K562 (cell line): Measurements from ENCODE around the gene TFAP2E. TPM values are rescaled to one million over a fixed set of nuclear protein-coding genes. Genes with fewer than 3 reads are reported as not detected.
A peak's percentile ranks its signal among the peaks of the same experiment; 100 is the strongest.

Experiments used
- ATF1 ChIP-seq, 2 experiments: fragments of 450-650 bp in 1 of 2; IDR thresholded peaks; 2 replicates each; pipeline ENCODE4 v1.6.1; 2016; ENCODE audit warnings: missing compliant biosample characterization in 1 of 2, missing genetic modification characterization in 1 of 2
- CC2D1A ChIP-seq: fragments of 450-650 bp; IDR thresholded peaks from 2 replicates; pipeline ENCODE4 v1.6.1; 2017; ENCODE audit warnings: mild to moderate bottlenecking
- CREB5 ChIP-seq: fragments of 250-450 bp; sonication (Bioruptor Pico); IDR thresholded peaks from 2 replicates; pipeline ENCODE4 v1.5.0; 2020; ENCODE audit warnings: mild to moderate bottlenecking
- EP300 ChIP-seq: IDR thresholded peaks from 2 replicates; pipeline ENCODE4 v1.6.1; 2012; ENCODE audit warnings: low read length, improper control_type of control experiment
- FOXA1 ChIP-seq: fragments of 450-650 bp; IDR thresholded peaks from 2 replicates; pipeline ENCODE4 v1.6.1; 2016; ENCODE audit warnings: mild to moderate bottlenecking, borderline replicate concordance
- GABPB1 ChIP-seq: sonication (generic); formaldehyde crosslinking; IDR thresholded peaks from 2 replicates; pipeline ENCODE4 v1.8.0; 2022; ENCODE audit warnings: mild to moderate bottlenecking, missing genetic modification reagents
- ID3 ChIP-seq, 2 experiments: fragments of 250-450 bp in 1 of 2; fragments of 450-650 bp in 1 of 2; sonication (Bioruptor Pico) in 1 of 2; IDR thresholded peaks; 2 replicates each; pipeline versions ENCODE4 v1.6.1 to v1.8.0; 2016 to 2021; ENCODE audit warnings: mild to moderate bottlenecking in 2 of 2, moderate library complexity in 2 of 2, missing compliant biosample characterization in 1 of 2, missing genetic modification characterization in 1 of 2
- MIER1 ChIP-seq: fragments of 450-650 bp; IDR thresholded peaks from 2 replicates; pipeline ENCODE4 v1.6.1; 2016; ENCODE audit warnings: antibody characterized with exemption, mild to moderate bottlenecking, low read depth
- NUFIP1 ChIP-seq: fragments of 450-650 bp; IDR thresholded peaks from 2 replicates; pipeline ENCODE4 v1.6.1; 2018; ENCODE audit not compliant: partially characterized antibody
- PHF20 ChIP-seq: fragments of 450-650 bp; IDR thresholded peaks from 2 replicates; pipeline ENCODE4 v1.6.1; 2018; ENCODE audit not compliant: partially characterized antibody
- PRDM10 ChIP-seq: fragments of 450-650 bp; IDR thresholded peaks from 2 replicates; pipeline ENCODE4 v1.6.1; 2018; ENCODE audit not compliant: partially characterized antibody
- PTTG1 ChIP-seq: fragments of 450-650 bp; IDR thresholded peaks from 2 replicates; pipeline ENCODE4 v1.6.1; 2016; ENCODE audit warnings: low read depth, mild to moderate bottlenecking, missing genetic modification characterization, missing compliant biosample characterization
- RBM14 ChIP-seq: fragments of 200-400 bp; formaldehyde crosslinking; IDR thresholded peaks from 2 replicates; pipeline ENCODE4 v1.6.1; 2018; ENCODE audit warnings: low read depth, mild to moderate bottlenecking, low read length, moderate library complexity, borderline replicate concordance; ENCODE audit not compliant: insufficient read depth
- SMAD4 ChIP-seq: fragments of 250-450 bp; sonication (Bioruptor Pico); conservative IDR thresholded peaks from 2 replicates; pipeline ENCODE4 v1.8.0; 2021; ENCODE audit warnings: inconsistent platforms, mild to moderate bottlenecking, moderate library complexity
- STAG1 ChIP-seq: sonication (generic); formaldehyde crosslinking; IDR thresholded peaks from 2 replicates; pipeline ENCODE4 v1.5.0; 2020; ENCODE audit warnings: missing genetic modification reagents, borderline replicate concordance
- ZBTB8A ChIP-seq: fragments of 450-650 bp; IDR thresholded peaks from 2 replicates; pipeline ENCODE4 v1.6.1; 2018; ENCODE audit warnings: mild to moderate bottlenecking, moderate library complexity; ENCODE audit not compliant: partially characterized antibody
- ZNF274 ChIP-seq: IDR thresholded peaks from 2 replicates; pipeline ENCODE4 v1.6.1; 2011; ENCODE audit warnings: low read depth, mild to moderate bottlenecking, low read length, moderate library complexity, borderline replicate concordance
- ZNF57 ChIP-seq: fragments of 450-650 bp; formaldehyde crosslinking; IDR thresholded peaks from 2 replicates; pipeline ENCODE4 v1.4.0; 2020; ENCODE audit warnings: mild to moderate bottlenecking, moderate library complexity
- ZNF79 ChIP-seq: fragments of 250-450 bp; sonication (Bioruptor Pico); IDR thresholded peaks from 2 replicates; pipeline ENCODE4 v1.4.0; 2020; ENCODE audit warnings: low read depth, mild to moderate bottlenecking, moderate library complexity
- polyA plus RNA-seq, 8 experiments: library from polyadenylated mRNA; depleted of rRNA in 4 of 8; stranded (reverse) in 5 of 8; unstranded in 3 of 8; fragments of >200 nt; fragmentation: Nextera tagmentation in 2 of 8; fragmentation: Illumina TruSeq in 1 of 8; extraction: Ambion mirVana in 2 of 8; extraction: Trizol in 1 of 8; gene quantifications; 2 replicates each; pipeline versions ENCODE4 v1.2.1 to v1.2.3, GENCODE V29; 2011 to 2014; ENCODE audit warnings: inconsistent platforms in 1 of 8, missing spikeins in 1 of 8
- total RNA-seq, 7 experiments: library from RNA; depleted of rRNA in 6 of 7; stranded (reverse); fragments of >200 nt in 6 of 7; fragmentation: Illumina TruSeq in 2 of 7; extraction: Trizol in 2 of 7; gene quantifications; 2 replicates each; pipeline versions ENCODE4 v1.2.1 to v1.2.3, GENCODE V29; 2011 to 2021; ENCODE audit warnings: low replicate concordance in 1 of 7

The TFAP2E gene
- total and polyA plus RNA-seq, 9 of the 15 experiments (the other 6 are each of a cell fraction or from before 2014, with no cell fraction given): 0.03 to 0.11 (median 0.07) TPM; not detected in 4

GRCh38 chr1:35641233-35641866 lies 68.2 kb downstream of the TFAP2E start, which contains the start of gene PSMB2 (continued):
- TF ChIP-seq FOXA1 (no peak), STAG1 (CRISPR knock-in tag) (no peak), RBM14 (no peak), SMAD4 (CRISPR knock-in tag) (0 out of 2 replicates have a peak, but pooled peaks have one; percentile 40), ZNF57 (CRISPR knock-in tag) (no peak), PTTG1 (tag) (no peak), NUFIP1 (no peak), CREB5 (CRISPR knock-in tag) (no peak), ID3 (CRISPR knock-in tag; IDR thresholded peaks at IDR 0.05) (no peak), ID3 (tag; IDR thresholded peaks at IDR 0.05) (no peak), PRDM10 (no peak), ATF1 (CRISPR knock-in tag; IDR thresholded peaks at IDR 0.05) (peak; percentile 97), ATF1 (tag; IDR thresholded peaks at IDR 0.05) (peak; percentile 99), ZBTB8A (no peak), MIER1 (no peak), PHF20 (peak; percentile 94), ZNF79 (no peak), ZNF274 (no peak), EP300 (peak; percentile 56; the same call in 1 of the 2 replicates), GABPB1 (CRISPR knock-in tag) (peak; percentile 39), CC2D1A (no peak)
